ENCODE measurements around the gene SRSF8.
"Not testable (repeated sequence)": the region's sequence is repeated elsewhere in the genome, so short reads cannot be mapped to it uniquely, and the experiment has no call there.

The SRSF8 gene

GRCh38 chr11:95100191-95100648 is 33.5 kb downstream of the SRSF8 start:
- DNase-seq, result no peak

- no peak for DNase-seq
Measured at GRCh38 chr11:95100856-95101507, 34.3 kb downstream of the SRSF8 start.

- no peak for DNase-seq
Measured at GRCh38 chr11:95101935-95102334, 35.2 kb downstream of the SRSF8 start.

GRCh38 chr11:95102733-95103132 is 36.0 kb downstream of the SRSF8 start:
- DNase-seq, result no peak

GRCh38 chr11:95103701-95104100 is 37.0 kb downstream of the SRSF8 start:
- no peak for DNase-seq

- DNase-seq, result no peak
Measured at GRCh38 chr11:95104121-95104830, 37.6 kb downstream of the SRSF8 start.

GRCh38 chr11:95104856-95105255 is 38.1 kb downstream of the SRSF8 start:
- no peak for DNase-seq

- DNase-seq, result no peak
Measured at GRCh38 chr11:95108159-95108611, 41.5 kb downstream of the SRSF8 start.

GRCh38 chr11:95108671-95109551 is 42.2 kb downstream of the SRSF8 start:
- DNase-seq, result no peak

GRCh38 chr11:95111471-95111870 is 44.8 kb downstream of the SRSF8 start:
- not testable (repeated sequence) for DNase-seq

- DNase-seq, result no peak
Measured at GRCh38 chr11:95111923-95112540, 45.3 kb downstream of the SRSF8 start.

GRCh38 chr11:95115597-95115996 is 48.9 kb downstream of the SRSF8 start:
- no peak for DNase-seq

- DNase-seq, result no peak
Measured at GRCh38 chr11:95119361-95120060, 52.8 kb downstream of the SRSF8 start.
